Testis (tissue), 3 donors: ENCODE measurements around the gene CNNM1. TPM values are rescaled to one million over a fixed set of nuclear protein-coding genes. Genes with fewer than 3 reads are reported as not detected.

Experiments
- DNase-seq: peaks from one replicate; pipeline ENCODE4 v3.0.0-alpha.2; 2019
- H3K27ac ChIP-seq, 2 donors: fragments of 200-600 bp; sonication (generic); one replicate each; pipeline ENCODE4 v1.5.1; 2019
- H3K27me3 ChIP-seq: fragments of 200-600 bp; sonication (generic); one replicate; pipeline ENCODE4 v1.5.1; 2019
- H3K36me3 ChIP-seq: fragments of 200-600 bp; sonication (generic); one replicate; pipeline ENCODE4 v1.5.1; 2017; ENCODE audit warnings: low read depth; ENCODE audit errors: missing control alignments
- H3K4me1 ChIP-seq: fragments of 200-600 bp; sonication (generic); one replicate; pipeline ENCODE4 v1.5.1; 2019
- H3K4me3 ChIP-seq, 2 donors: fragments of 200-600 bp; sonication (generic); one replicate each; pipeline ENCODE4 v1.5.1; 2017 to 2019
- H3K9me3 ChIP-seq: fragments of 200-600 bp; sonication (generic); one replicate; pipeline ENCODE4 v1.5.1; 2017
- CTCF ChIP-seq, 3 experiments: fragments of 450-650 bp in 2 of 3; fragments of 200-600 bp in 1 of 3; sonication (generic) in 1 of 3; IDR thresholded peaks; one replicate each; pipeline ENCODE4 v1.5.1; 2016 to 2019; ENCODE audit warnings: antibody characterized with exemption in 3 of 3, mild to moderate bottlenecking in 2 of 3, moderate library complexity in 1 of 3
- POLR2A ChIP-seq: fragments of 450-650 bp; IDR thresholded peaks from one replicate; pipeline ENCODE4 v1.6.1; 2017; ENCODE audit warnings: antibody characterized with exemption, mild to moderate bottlenecking, moderate library complexity
- WGBS, 2 donors: methylation state at CpG; one replicate each; pipeline ENCODE4 v1.1.5; 2018; 5-methylcytosine and 5-hydroxymethylcytosine counted together
- intact Hi-C: fragments of 100-400 bp; cut with DNase I; formaldehyde crosslinking; loops from one replicate; pipeline ENCODE4 v1.15.1; 2023; ENCODE audit warnings: low total_unique reads
- polyA plus RNA-seq: library from polyadenylated mRNA; stranded (reverse); fragments of 350-450 nt; fragmentation: Illumina TruSeq; extraction: RNeasy Lipid Tissue Mini Kit (QIAGEN cat#74804); gene quantifications from one replicate; pipeline ENCODE4 v1.2.3, GENCODE V29; 2014; ENCODE audit warnings: low read depth, low replicate concordance; ENCODE audit not compliant: insufficient read depth
- total RNA-seq, 2 donors: library from RNA; depleted of rRNA; stranded (reverse); fragments of >200 nt; gene quantifications; one replicate each; pipeline ENCODE4 v1.2.3, GENCODE V29; 2016

Gene CNNM1
- total and polyA plus RNA-seq, 3 donors from 2014 or later = 29.0 to 53.8 (median 51.9) TPM

GRCh38 chr10:99312501-99312900 is 16.7 kb upstream of the CNNM1 start:
- no peak for TF ChIP-seq CTCF (IDR thresholded peaks at IDR 0.05)
- no peak for TF ChIP-seq POLR2A
- no peak overlapping the region for H3K4me3 ChIP-seq
- intact Hi-C loops = no loop called here
- no peak overlapping the region for H3K27ac ChIP-seq
- H3K27me3 ChIP-seq = no peaks in the 10 kb centered on the region
- DNase-seq = no peak
- no peaks in the 10 kb centered on the region for H3K36me3 ChIP-seq
- 74 to 91% methylated on average over 2 of the region's 2 CpGs for WGBS, 2 donors
- no peaks in the 10 kb centered on the region for H3K4me1 ChIP-seq
- no peaks in the 10 kb centered on the region for H3K9me3 ChIP-seq

- no peaks in the 10 kb centered on the region for H3K36me3 ChIP-seq
- no peak for DNase-seq
- no peaks in the 10 kb centered on the region for H3K4me1 ChIP-seq
- peak overlapping the region; percentile 39 to 44 for H3K4me3 ChIP-seq
- TF ChIP-seq CTCF (IDR thresholded peaks at IDR 0.05) (no peak), POLR2A (no peak)
- peak overlapping the region in 1 of 2 donors; percentile 61 for H3K27ac ChIP-seq
- intact Hi-C loops = no loop called here
- WGBS, 2 donors = 57 to 77% methylated on average over 15 to 16 of the region's 16 CpGs
- no peaks in the 10 kb centered on the region for H3K27me3 ChIP-seq
- no peaks in the 10 kb centered on the region for H3K9me3 ChIP-seq
Observed at GRCh38 chr10:99315853-99316252, 13.3 kb upstream of the CNNM1 start.

DNA sequence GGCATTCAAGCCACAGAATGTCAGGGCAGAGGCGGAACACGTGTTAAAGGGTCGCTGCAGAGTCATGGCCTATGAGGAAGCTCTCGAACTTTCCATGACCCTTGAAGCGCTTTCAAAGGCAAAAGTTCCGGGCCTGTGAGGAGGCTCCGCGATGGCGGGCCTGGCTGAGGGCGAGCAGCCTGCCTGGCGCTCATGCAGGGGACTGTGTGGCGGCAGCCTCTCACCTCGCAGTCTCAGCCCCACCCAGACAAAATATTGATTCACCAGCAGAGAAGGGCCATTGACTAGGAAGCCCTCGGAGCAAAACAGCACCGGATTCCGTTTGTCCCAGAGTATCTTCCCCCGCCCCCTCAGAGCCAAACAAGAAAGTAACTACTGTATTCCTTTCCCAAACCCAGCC is 12.8 kb upstream of the CNNM1 start:
- no peaks in the 10 kb centered on the region for H3K9me3 ChIP-seq
- WGBS, 2 donors = 62 to 69% methylated on average over 7 to 17 of the region's 17 CpGs
- intact Hi-C loops = no loop called here

GRCh38 chr10:99318048-99318447 is 11.1 kb upstream of the CNNM1 start:
- H3K4me1 ChIP-seq = no peaks in the 10 kb centered on the region
- H3K27ac ChIP-seq = no peak overlapping the region
- H3K36me3 ChIP-seq = no peaks in the 10 kb centered on the region
- no peak for DNase-seq
- H3K4me3 ChIP-seq = no peak overlapping the region
- WGBS, 2 donors = 73 to 75% methylated on average over 3 of the region's 3 CpGs
- no peak for TF ChIP-seq POLR2A
- TF ChIP-seq CTCF (IDR thresholded peaks at IDR 0.05) = no peak
- intact Hi-C loops = no loop called here
- H3K27me3 ChIP-seq = no peaks in the 10 kb centered on the region
- H3K9me3 ChIP-seq = no peaks in the 10 kb centered on the region

More for the DNA sequence above, 12.8 kb upstream of the CNNM1 start:
- no peaks in the 10 kb centered on the region for H3K36me3 ChIP-seq
- peak; percentile 34 for DNase-seq
- no peaks in the 10 kb centered on the region for H3K4me1 ChIP-seq
- H3K27me3 ChIP-seq = no peaks in the 10 kb centered on the region
- peak overlapping the region in 1 of 2 donors; percentile 61 for H3K27ac ChIP-seq
- no peak for TF ChIP-seq POLR2A
- TF ChIP-seq CTCF (IDR thresholded peaks at IDR 0.05) = no peak
- peak overlapping the region; percentile 39 to 44 for H3K4me3 ChIP-seq

DNA sequence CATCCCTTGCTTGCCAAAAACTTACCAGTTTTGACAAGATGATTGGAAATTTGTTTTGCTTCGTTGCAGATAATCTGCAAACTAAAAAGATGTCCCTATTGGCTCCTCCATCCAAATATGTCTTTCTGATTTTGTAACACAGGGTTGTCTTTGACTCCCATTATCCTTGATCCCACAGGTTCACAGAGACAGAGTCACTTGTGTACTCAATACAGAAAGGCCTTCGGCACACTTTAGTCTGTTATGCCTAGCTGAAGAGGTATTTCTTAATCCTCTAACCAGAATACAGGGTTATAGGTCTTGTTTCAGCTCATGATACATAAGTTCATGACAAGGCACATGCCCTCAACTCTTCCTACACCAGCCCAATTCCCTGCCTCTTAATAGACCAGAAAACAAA is 10.7 kb upstream of the CNNM1 start:
- Histone ChIP-seq H3K27ac (no peak overlapping the region), H3K4me1 (no peaks in the 10 kb centered on the region), H3K27me3 (no peaks in the 10 kb centered on the region), H3K4me3 (no peak overlapping the region), H3K36me3 (no peaks in the 10 kb centered on the region), H3K9me3 (no peaks in the 10 kb centered on the region)
- DNase-seq = no peak
- intact Hi-C loops = no loop called here
- TF ChIP-seq POLR2A (no peak), CTCF (IDR thresholded peaks at IDR 0.05) (no peak)
- 86 to 92% methylated on average over 2 of the region's 2 CpGs for WGBS, 2 donors
